ENCODE results near the gene PPIF.

PPIF gene

GRCh38 chr10:79375321-79376077 is 28.2 kb downstream of the PPIF start:
- DNase-seq (ENCODE audit: low read depth): no peak

GRCh38 chr10:79376078-79376628 is 28.9 kb downstream of the PPIF start:
- DNase-seq (ENCODE audit: low read depth): no peak

DNA sequence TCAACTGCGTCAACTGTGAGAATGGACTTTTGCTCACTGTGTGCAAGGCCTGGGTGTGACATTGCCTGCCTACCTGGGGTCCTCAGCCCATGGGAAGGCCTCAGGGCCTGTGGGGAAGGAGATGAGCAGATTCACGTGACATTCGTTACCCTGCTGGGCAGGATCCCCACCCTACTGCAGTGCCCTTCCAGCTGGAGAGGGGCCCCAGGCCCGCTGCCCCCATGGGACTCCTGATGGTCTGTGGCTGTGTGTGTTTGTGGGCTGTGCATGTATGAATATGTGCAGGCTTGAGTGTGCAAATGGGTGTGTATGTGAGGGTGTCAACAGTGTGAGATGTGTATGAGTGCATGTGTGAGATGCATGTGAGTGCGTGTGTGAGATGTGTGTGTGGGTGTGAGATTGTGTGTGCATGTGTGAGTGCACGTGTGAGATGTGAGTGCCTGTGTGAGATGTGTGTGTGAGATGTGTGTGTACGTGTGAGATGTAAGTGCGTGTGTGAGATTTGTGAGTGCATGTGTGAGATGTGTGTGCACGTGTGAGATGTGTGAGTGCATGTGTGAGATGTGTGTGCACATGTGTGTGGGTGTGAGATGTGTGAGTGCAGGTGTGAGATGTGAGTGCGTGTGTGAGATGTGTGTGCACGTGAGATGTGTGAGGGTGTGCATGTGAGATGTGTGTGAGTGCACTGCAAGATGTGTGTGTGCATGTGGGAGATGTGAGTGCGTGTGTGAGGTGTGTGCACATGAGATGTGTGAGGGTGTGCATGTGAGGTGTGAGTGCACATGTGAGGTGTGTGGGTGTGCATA is 29.7 kb downstream of the PPIF start:
- no peak for DNase-seq (ENCODE audit: low read depth)

DNA sequence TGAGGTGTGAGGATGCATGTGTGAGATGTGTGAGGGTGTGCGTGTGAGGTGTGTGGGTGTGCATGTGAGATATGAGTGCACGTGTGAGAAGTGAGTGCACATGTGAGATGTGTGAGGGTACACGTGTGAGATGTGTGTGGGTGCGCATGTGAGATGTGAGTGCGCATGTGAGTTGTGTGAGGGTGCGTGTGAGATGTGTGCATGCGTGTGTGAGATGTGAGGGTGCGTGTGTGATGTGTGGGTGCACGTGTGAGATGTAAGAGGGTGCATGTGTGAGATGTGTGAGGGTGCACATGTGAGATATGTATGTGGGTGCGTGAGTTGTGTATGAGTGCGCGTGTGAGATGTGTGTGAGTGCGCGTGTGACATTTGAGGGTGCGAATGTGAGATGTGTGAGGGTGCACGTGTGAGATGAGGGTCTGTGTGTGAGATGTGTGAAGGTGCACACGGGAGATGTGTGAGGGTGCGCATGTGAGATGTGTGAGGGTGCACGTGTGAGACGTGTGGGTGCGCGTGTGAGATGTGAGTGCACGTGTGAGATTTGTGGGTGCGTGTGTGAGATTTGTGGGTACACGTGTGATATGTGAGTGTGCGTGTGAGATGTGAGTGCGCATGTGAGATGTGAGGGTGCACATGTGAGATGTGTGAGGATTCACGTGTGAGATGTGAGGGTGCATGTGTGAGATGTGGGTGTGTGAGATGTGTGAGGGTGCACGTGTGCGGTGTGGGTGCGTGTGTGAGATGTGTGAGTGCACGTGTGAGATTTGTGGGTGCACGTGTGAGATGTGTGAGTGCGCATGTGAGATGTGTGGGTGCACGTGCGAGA is 30.5 kb downstream of the PPIF start:
- DNase-seq (ENCODE audit: low read depth): no peak

DNA sequence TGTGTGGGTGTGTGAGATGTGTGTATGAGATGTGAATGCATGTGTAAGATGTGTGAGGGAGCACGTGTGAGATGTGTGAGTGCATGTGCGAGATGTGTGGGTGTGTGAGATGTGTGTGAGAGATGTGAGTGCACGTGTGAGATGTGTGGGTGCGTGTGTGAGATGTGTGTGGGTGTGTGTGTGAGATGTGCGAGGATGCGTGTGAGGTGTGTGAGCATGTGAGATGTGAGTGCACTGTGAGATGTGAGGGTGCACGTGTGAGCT is 31.0 kb downstream of the PPIF start:
- DNase-seq (ENCODE audit: low read depth): no peak

- no peak for DNase-seq (ENCODE audit: low read depth)
Observed at GRCh38 chr10:79378647-79379511, 31.6 kb downstream of the PPIF start.

- DNase-seq (ENCODE audit: low read depth): no peak
Observed at GRCh38 chr10:79379512-79380124, 32.3 kb downstream of the PPIF start.

GRCh38 chr10:79380125-79380945 is 33.1 kb downstream of the PPIF start:
- peak; percentile 61 for DNase-seq (ENCODE audit: low read depth)

DNA sequence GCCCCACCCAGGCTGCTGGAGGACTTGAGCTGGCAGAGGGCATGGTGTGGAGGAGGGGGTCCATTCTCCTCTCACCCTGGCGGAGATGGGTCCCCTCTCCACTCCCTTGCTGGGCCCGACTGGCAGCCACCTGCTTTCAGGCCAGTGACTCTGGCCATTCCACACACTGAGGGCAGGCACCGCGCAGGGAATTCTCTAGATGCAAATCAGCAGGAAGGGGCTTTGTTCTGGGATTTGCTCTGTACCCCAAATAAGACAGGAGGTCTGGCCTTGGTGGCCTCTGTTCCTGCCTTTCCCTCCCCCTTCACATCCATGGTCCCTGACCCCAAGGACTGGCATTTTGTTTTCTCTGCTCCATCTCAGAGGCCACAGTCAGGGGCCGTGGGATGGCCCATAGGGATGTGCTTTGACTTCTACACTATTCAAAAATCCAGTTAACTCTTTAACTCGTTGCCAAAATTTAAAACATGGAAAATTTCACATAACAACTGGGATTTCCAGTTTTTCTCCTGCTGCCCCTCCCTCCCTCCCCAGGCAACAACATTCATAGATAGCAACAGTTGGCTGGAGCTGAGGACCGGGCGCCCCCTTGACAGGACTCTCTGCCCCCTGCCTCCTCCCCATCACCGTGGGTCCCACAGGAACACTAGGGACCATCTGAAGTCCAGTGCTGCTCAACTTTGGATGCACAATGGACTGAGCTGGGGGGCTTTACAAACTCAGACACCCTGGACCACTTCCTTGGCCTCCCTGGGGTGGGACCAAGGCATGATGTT is 33.9 kb downstream of the PPIF start:
- DNase-seq (ENCODE audit: low read depth): no peak

DNA sequence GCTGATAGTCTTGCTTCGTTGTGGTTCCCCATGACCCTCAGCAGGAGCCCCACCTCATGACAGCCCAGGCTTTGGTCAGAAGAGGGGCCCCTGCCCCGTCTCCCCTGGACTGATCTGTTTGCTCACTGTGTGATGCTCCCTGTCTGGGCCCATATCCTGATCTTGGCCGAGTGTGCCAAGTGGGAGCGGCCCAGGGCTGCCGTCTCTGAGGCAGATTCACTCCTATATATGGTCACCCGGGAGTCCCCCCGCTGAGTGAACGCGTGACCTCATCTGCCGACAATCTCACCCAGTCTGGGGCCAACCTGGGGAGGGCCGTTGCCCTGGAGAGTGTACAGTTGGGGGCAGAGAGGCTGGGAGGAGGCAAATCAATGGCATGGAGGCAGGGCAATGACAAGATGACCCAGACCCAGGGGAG is 34.5 kb downstream of the PPIF start:
- DNase-seq (ENCODE audit: low read depth): peak; percentile 54

- DNase-seq (ENCODE audit: low read depth): no peak
Observed at GRCh38 chr10:79382491-79382941, 35.2 kb downstream of the PPIF start.

- DNase-seq (ENCODE audit: low read depth): no peak
Observed at GRCh38 chr10:79383974-79384606, 36.8 kb downstream of the PPIF start.

DNA sequence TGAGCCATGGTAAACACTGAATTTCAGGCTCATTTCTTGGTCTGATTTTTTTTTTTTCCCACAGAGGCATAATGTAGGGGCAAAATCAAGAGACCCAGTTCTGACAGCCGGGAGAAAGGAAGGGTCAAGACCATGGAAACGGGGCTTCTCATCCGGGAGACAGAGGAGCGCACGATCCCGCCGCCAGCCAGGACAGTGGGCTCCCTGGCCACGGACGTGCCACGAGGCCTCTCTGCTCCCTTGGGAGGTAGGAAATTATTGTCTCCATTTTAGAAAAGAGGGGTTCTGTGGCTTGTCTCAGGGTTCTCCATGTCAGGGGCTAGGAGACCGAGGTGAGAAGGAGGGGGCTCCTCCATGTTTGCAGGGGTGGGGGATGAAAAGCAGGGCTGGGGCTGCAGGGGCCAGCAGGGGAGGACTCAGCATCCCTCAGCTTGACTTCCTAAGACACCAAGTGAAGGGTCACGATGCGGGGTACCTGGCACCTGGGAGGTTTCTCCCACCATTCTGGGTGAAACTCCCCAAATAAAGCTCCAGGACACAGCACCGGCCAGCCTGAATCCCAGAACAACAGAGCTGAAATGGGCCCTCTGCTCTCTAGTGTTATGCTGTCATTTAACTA is 37.6 kb downstream of the PPIF start:
- no peak for DNase-seq (ENCODE audit: low read depth)

GRCh38 chr10:79385392-79385795 is 38.1 kb downstream of the PPIF start:
- no peak for DNase-seq (ENCODE audit: low read depth)

- DNase-seq (ENCODE audit: low read depth): no peak
Observed at GRCh38 chr10:79385804-79386531, 38.7 kb downstream of the PPIF start.

DNA sequence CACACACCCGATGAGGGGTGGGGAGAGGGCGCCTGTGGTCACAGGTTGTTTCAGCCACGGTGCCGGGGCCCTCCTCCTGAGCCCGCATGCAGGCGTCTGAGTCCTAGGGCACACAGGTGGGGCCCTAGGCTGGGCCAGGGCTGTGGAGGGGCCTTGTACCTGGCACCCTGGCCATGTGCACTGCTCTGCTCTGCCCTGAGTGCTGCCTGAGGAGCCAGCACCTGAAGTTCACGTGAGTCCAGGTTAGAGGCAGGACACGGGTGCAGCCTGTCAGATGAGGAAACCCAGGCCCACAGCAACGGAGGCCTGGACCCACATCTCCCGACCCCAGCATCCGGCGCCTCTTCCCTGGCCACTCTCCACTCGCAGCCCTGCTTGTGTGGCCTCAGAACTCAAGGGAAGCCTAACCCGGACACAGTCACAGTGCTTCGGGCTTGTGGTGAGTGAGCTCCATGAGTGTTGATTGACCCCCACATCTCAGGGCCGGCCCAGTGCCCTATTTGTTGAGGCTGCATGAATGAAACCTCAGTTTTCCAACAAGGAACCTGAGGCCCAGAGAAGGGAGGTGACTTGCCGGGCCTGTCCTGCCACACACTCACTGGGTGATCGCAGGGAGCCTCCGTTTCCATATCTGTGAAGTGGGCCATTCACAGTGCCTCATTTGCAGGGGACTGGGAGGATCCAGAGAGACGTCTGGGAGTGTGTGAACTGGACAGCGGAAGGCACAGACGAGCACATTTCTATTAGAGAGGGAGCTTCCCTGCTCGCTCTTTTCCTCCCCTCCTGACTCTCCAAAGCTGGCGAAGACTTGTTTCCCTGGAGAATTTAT is 39.6 kb downstream of the PPIF start:
- DNase-seq (ENCODE audit: low read depth): no peak

- no peak for DNase-seq (ENCODE audit: low read depth)
Observed at GRCh38 chr10:79387466-79387973, 40.3 kb downstream of the PPIF start.

All from stromal cell of bone marrow (primary cell).